H1 (cell line): Measurements from ENCODE around the gene PSAP. TPM values are rescaled to one million over a fixed set of nuclear protein-coding genes. Genes with fewer than 3 reads are reported as not detected.

Experiments
- CTCF ChIA-PET: fragments of 300-600 bp; sonication (Branson Sonifier 250); formaldehyde crosslinking; loops from one replicate; lab custom pipeline; 2021; ENCODE audit not compliant: partially characterized antibody; lab: Charles Lee
- POLR2A ChIA-PET: fragments of 300-600 bp; sonication (Branson Sonifier 250); formaldehyde crosslinking; loops from one replicate; lab custom pipeline; 2021; ENCODE audit warnings: inconsistent platforms; ENCODE audit not compliant: partially characterized antibody; lab: Charles Lee
- DNase-seq, 2 experiments: peaks; one replicate each; pipeline versions ENCODE4 v3.0.0 to v3.0.0-alpha.2; 2010 to 2022; ENCODE audit warnings: low spot score in 2 of 2, low read depth in 1 of 2, mixed read lengths in 1 of 2
- FAIRE-seq: peaks from 2 replicates; lab custom pipeline; 2011; peaks lifted over from hg19 to GRCh38; lab: Jason Lieb, UNC
- H2AFZ ChIP-seq: 2 replicates; pipeline ENCODE4 v1.8.1; 2012; ENCODE audit warnings: low read length, inconsistent platforms
- H2AK5ac ChIP-seq: 2 replicates; pipeline ENCODE4 v1.6.1; 2013; ENCODE audit warnings: low read depth, low read length
- H2BK120ac ChIP-seq: replicated peaks from 2 replicates; pipeline ENCODE3; 2013; ENCODE audit warnings: low read depth, low read length, inconsistent platforms
- H2BK12ac ChIP-seq: 2 replicates; pipeline ENCODE4 v1.6.1; 2013; ENCODE audit warnings: low read depth, low read length
- H2BK15ac ChIP-seq: 2 replicates; pipeline ENCODE4 v1.6.1; 2013; ENCODE audit warnings: low read length
- H2BK20ac ChIP-seq: 2 replicates; pipeline ENCODE4 v1.6.1; 2013; ENCODE audit warnings: low read length
- H2BK5ac ChIP-seq: 2 replicates; pipeline ENCODE4 v1.6.1; 2013; ENCODE audit warnings: low read depth, low read length
- H3K14ac ChIP-seq: 2 replicates; pipeline ENCODE4 v1.6.1; 2013; ENCODE audit warnings: inconsistent platforms; ENCODE audit not compliant: insufficient read length
- H3K18ac ChIP-seq: 2 replicates; pipeline ENCODE4 v1.6.1; 2013; ENCODE audit warnings: low read length; ENCODE audit errors: extremely low read depth
- H3K23ac ChIP-seq: 2 replicates; pipeline ENCODE4 v1.6.1; 2013; ENCODE audit warnings: inconsistent platforms; ENCODE audit not compliant: insufficient read length
- H3K23me2 ChIP-seq: 2 replicates; pipeline ENCODE4 v1.6.1; 2013; ENCODE audit warnings: low read depth, low read length
- H3K27ac ChIP-seq: 2 replicates; pipeline ENCODE4 v1.6.1; 2011; ENCODE audit warnings: low read depth, low read length, inconsistent platforms
- H3K27me3 ChIP-seq, 4 experiments: replicated peaks in 1 of 4; 1 replicate in 1 of 4; 2 replicates in 3 of 4; pipeline versions ENCODE4 v1.6.1 to v1.8.1; 2011 to 2013; ENCODE audit warnings: low read length in 3 of 4, mild to moderate bottlenecking in 3 of 4, inconsistent platforms in 2 of 4, mixed read lengths in 2 of 4, moderate library complexity in 1 of 4; ENCODE audit not compliant: control insufficient read depth in 3 of 4, insufficient read depth in 3 of 4; ENCODE audit errors: extremely low read depth in 1 of 4
- H3K36me3 ChIP-seq, 4 experiments: 2 replicates each; pipeline versions ENCODE4 v1.6.1 to v1.8.1; 2011 to 2013; ENCODE audit warnings: mild to moderate bottlenecking in 4 of 4, low read length in 3 of 4, moderate library complexity in 2 of 4, control low read depth in 1 of 4, inconsistent platforms in 1 of 4; ENCODE audit not compliant: insufficient read depth in 4 of 4, control insufficient read depth in 2 of 4
- H3K4ac ChIP-seq: replicated peaks from 2 replicates; pipeline ENCODE3; 2013; ENCODE audit warnings: low read length, low read depth, mixed read lengths, inconsistent platforms; ENCODE audit not compliant: insufficient read length
- H3K4me1 ChIP-seq, 4 experiments: replicated peaks in 1 of 4; 1 replicate in 1 of 4; 2 replicates in 3 of 4; pipeline versions ENCODE4 v1.6.1 to v1.8.1; 2011 to 2013; ENCODE audit warnings: low read length in 3 of 4, inconsistent platforms in 2 of 4, mixed read lengths in 1 of 4; ENCODE audit not compliant: insufficient read depth in 4 of 4, control insufficient read depth in 3 of 4
- H3K4me2 ChIP-seq, 2 experiments: 2 replicates each; pipeline versions ENCODE4 v1.6.1 to v1.8.1; 2011 to 2013; ENCODE audit warnings: low read depth in 2 of 2, low read length in 2 of 2, control low read depth in 1 of 2, inconsistent platforms in 1 of 2, mild to moderate bottlenecking in 1 of 2; ENCODE audit not compliant: insufficient read depth in 1 of 2
- H3K4me3 ChIP-seq, 4 experiments: fragments of 200-600, 300-600 bp in 1 of 4; sonication (generic), shearing (Covaris generic), sonication (Bioruptor Twin) in 1 of 4; 2 replicates each; pipeline versions ENCODE4 v1.5.1 to v1.8.1; 2011 to 2016; ENCODE audit warnings: low read length in 4 of 4, low read depth in 3 of 4, control low read depth in 2 of 4, inconsistent platforms in 2 of 4, mild to moderate bottlenecking in 2 of 4, mixed read lengths in 1 of 4, moderate library complexity in 1 of 4; ENCODE audit not compliant: insufficient read depth in 2 of 4; ENCODE audit errors: extremely low read depth in 1 of 4
- H3K56ac ChIP-seq: replicated peaks from 2 replicates; pipeline ENCODE3; 2013; ENCODE audit warnings: low read depth, mild to moderate bottlenecking, mixed read lengths, low read length, inconsistent platforms; ENCODE audit not compliant: insufficient read length
- H3K79me1 ChIP-seq: 2 replicates; pipeline ENCODE4 v1.6.1; 2013; ENCODE audit warnings: low read depth, low read length, control low read depth
- H3K79me2 ChIP-seq, 2 experiments: 2 replicates each; pipeline versions ENCODE4 v1.6.1 to v1.8.1; 2012 to 2013; ENCODE audit warnings: low read length in 2 of 2, mild to moderate bottlenecking in 2 of 2, inconsistent platforms in 1 of 2; ENCODE audit not compliant: insufficient read depth in 2 of 2, control insufficient read depth in 1 of 2
- H3K9ac ChIP-seq, 4 experiments: replicated peaks in 1 of 4; 1 replicate in 1 of 4; 2 replicates in 3 of 4; pipeline versions ENCODE4 v1.6.1 to v1.8.1; 2011 to 2013; ENCODE audit warnings: low read depth in 3 of 4, low read length in 3 of 4, control low read depth in 2 of 4, mild to moderate bottlenecking in 2 of 4, moderate library complexity in 2 of 4, inconsistent platforms in 1 of 4; ENCODE audit errors: extremely low read depth in 1 of 4
- H3K9me3 ChIP-seq, 2 experiments: 2 replicates each; pipeline versions ENCODE4 v1.6.1 to v1.8.1; 2012 to 2013; ENCODE audit warnings: mild to moderate bottlenecking in 2 of 2, moderate library complexity in 2 of 2, control low read depth in 1 of 2, inconsistent platforms in 1 of 2, low read depth in 1 of 2, low read length in 1 of 2, mixed read lengths in 1 of 2; ENCODE audit not compliant: insufficient read depth in 2 of 2
- H4K20me1 ChIP-seq, 2 experiments: replicated peaks in 1 of 2; 2 replicates each; pipeline versions ENCODE3 to v1.8.1; 2011 to 2013; ENCODE audit warnings: inconsistent platforms in 2 of 2, low read length in 2 of 2, mild to moderate bottlenecking in 1 of 2; ENCODE audit not compliant: insufficient read depth in 2 of 2, control insufficient read depth in 1 of 2
- H4K5ac ChIP-seq: 2 replicates; pipeline ENCODE4 v1.6.1; 2013; ENCODE audit warnings: low read length, low read depth, mixed read lengths, inconsistent platforms; ENCODE audit not compliant: insufficient read length
- H4K8ac ChIP-seq: 2 replicates; pipeline ENCODE4 v1.8.0; 2013; ENCODE audit warnings: mild to moderate bottlenecking, moderate library complexity, low read length, inconsistent platforms; ENCODE audit not compliant: insufficient read depth; ENCODE audit errors: extremely low read depth
- H4K91ac ChIP-seq: replicated peaks from 2 replicates; pipeline ENCODE3; 2013; ENCODE audit warnings: low read length, mixed read lengths, inconsistent platforms; ENCODE audit not compliant: insufficient read length
- CHD2 ChIP-seq: IDR thresholded peaks from 2 replicates; pipeline ENCODE4 v1.6.1; 2012; ENCODE audit warnings: low read length, improper control_type of control experiment
- CTBP2 ChIP-seq: IDR thresholded peaks from 2 replicates; pipeline ENCODE4 v1.7.0; 2011; ENCODE audit warnings: borderline replicate concordance, mild to moderate bottlenecking, moderate library complexity, mixed read lengths, low read length; ENCODE audit not compliant: insufficient read depth, insufficient read length
- E2F6 ChIP-seq: IDR thresholded peaks from 2 replicates; pipeline ENCODE4 v1.6.1; 2012; ENCODE audit warnings: inconsistent platforms
- FOSL1 ChIP-seq: IDR thresholded peaks from 2 replicates; pipeline ENCODE4 v1.6.1; 2011; ENCODE audit warnings: mild to moderate bottlenecking, low read depth, low read length, moderate library complexity; ENCODE audit not compliant: insufficient read depth
- GABPA ChIP-seq: IDR thresholded peaks from 2 replicates; pipeline ENCODE4 v1.6.1; 2011; ENCODE audit warnings: mild to moderate bottlenecking, low read length, moderate library complexity, borderline replicate concordance; ENCODE audit not compliant: insufficient read depth
- HDAC2 ChIP-seq, 2 experiments: fragments of 300-600 bp in 1 of 2; sonication (generic) in 1 of 2; IDR thresholded peaks; 2 replicates each; pipeline ENCODE4 v1.6.1; 2011 to 2012; ENCODE audit warnings: low read depth in 2 of 2, low read length in 2 of 2, mild to moderate bottlenecking in 2 of 2, moderate library complexity in 2 of 2, borderline replicate concordance in 1 of 2, inconsistent platforms in 1 of 2
- SIX5 ChIP-seq: IDR thresholded peaks from 2 replicates; pipeline ENCODE4 v1.6.1; 2011; ENCODE audit warnings: mild to moderate bottlenecking, low read depth, low read length
- SRF ChIP-seq: IDR thresholded peaks from 2 replicates; pipeline ENCODE4 v1.6.1; 2011; ENCODE audit warnings: mild to moderate bottlenecking, low read depth, low read length, moderate library complexity
- TAF1 ChIP-seq: IDR thresholded peaks from 2 replicates; pipeline ENCODE4 v1.6.1; 2011; ENCODE audit warnings: mild to moderate bottlenecking, low read depth, low read length
- TBP ChIP-seq: IDR thresholded peaks from 2 replicates; pipeline ENCODE4 v1.6.1; 2011; ENCODE audit warnings: low read depth, low read length, improper control_type of control experiment
- TCF12 ChIP-seq: IDR thresholded peaks from 2 replicates; pipeline ENCODE4 v1.6.1; 2011; ENCODE audit warnings: low read depth, mild to moderate bottlenecking, low read length
- WGBS, 2 experiments: shearing (Covaris generic) in 1 of 2; methylation state at CpG; one replicate each; pipeline versions ENCODE4 v1.1.6 to v1.1.7; 2013 to 2015; ENCODE audit warnings: low lambda C conversion rate in 2 of 2, mixed read lengths in 2 of 2, inconsistent platforms in 1 of 2, low coverage in 1 of 2, missing lambda C conversion rate in 1 of 2; ENCODE audit not compliant: insufficient replicate concordance in 2 of 2, insufficient coverage in 1 of 2, insufficient read length in 1 of 2; ENCODE audit errors: extremely low coverage in 1 of 2, missing lambda C conversion rate in 1 of 2; 5-methylcytosine and 5-hydroxymethylcytosine counted together
- polyA plus RNA-seq, 7 experiments: library from polyadenylated mRNA; depleted of rRNA in 3 of 7; stranded (reverse) in 5 of 7; unstranded in 2 of 7; fragments of >200 nt in 5 of 7; fragments of 200-250 nt in 2 of 7; gene quantifications; 1 replicate in 5 of 7; 2 replicates in 1 of 7; 4 replicates in 1 of 7; pipeline versions ENCODE4 v1.2.1 to v1.2.3, GENCODE V29; 2011 to 2013; ENCODE audit warnings: missing spikeins in 2 of 7, mixed read lengths in 2 of 7
- total RNA-seq: library from RNA; stranded (reverse); fragmentation: NEBNext Ultra II Directional; extraction: Animal tissue kit (Norgen Biotek cat#: 25700); gene quantifications from 2 replicates; pipeline ENCODE4 v1.2.1, GENCODE V29; 2021

Gene PSAP
- total and polyA plus RNA-seq, 2 of the 8 experiments (the other 6 are each of a cell fraction or from before 2014, with no cell fraction given): 386 to 504 TPM

GRCh38 chr10:71831646-71832552, 19.2 kb downstream of the PSAP start:
- Histone ChIP-seq H3K23me2 (no peaks in the 10 kb centered on the region), H4K8ac (no peak overlapping the region), H3K9me3 (no peaks in the 10 kb centered on the region), H3K56ac (no peak overlapping the region), H2BK5ac (0 out of 2 replicates have a peak overlapping the region, but pooled peaks have one; percentile 8), H3K4me2 (no peak overlapping the region), H2BK12ac (no peak overlapping the region), H3K27ac (no peak overlapping the region), H3K14ac (no peak overlapping the region), H3K79me2 (peaks cover 21 to 52% of the 10 kb centered on the region in 2 experiments), H2AK5ac (no peak overlapping the region), H2BK20ac (no peak overlapping the region), H4K20me1 (peaks cover 10 to 23% of the 10 kb centered on the region in 2 experiments), H3K27me3 (no peaks in the 10 kb centered on the region), H4K91ac (no peak overlapping the region), H3K4me3 (no peak overlapping the region), H3K4me1 (peaks cover 0 to 7% (median under 1%) of the 10 kb centered on the region in 4 experiments; a peak in 2 of 7 replicates), H2AFZ (no peak overlapping the region), H3K18ac (no peak overlapping the region), H3K79me1 (peaks cover 12% of the 10 kb centered on the region), H3K4ac (no peak overlapping the region), H2BK15ac (no peak overlapping the region), H3K9ac (no peak overlapping the region), H2BK120ac (no peak overlapping the region), H3K23ac (no peak overlapping the region), H4K5ac (no peak overlapping the region), H3K36me3 (peaks cover 26 to 47% (median 41%) of the 10 kb centered on the region in 4 experiments)
- DNase-seq (no peak), FAIRE-seq (no peak)
- CTCF ChIA-PET: interaction anchor here (0.5 to 1.1 kb wide), 5 partner anchors 16 to 1315 kb away, joined by 3 to 4 read pairs (median 3); no protein-coding TSS in a partner anchor
- POLR2A ChIA-PET: no interaction called here
- WGBS, 2 experiments: 90% methylated on average over 19 of the region's 19 CpGs; no CpG with 5 or more reads in 1 of the 2 experiments
- TF ChIP-seq SIX5 (no peak), TAF1 (no peak), CTBP2 (no peak), SRF (no peak), E2F6 (no peak), TCF12 (no peak), HDAC2 (IDR thresholded peaks at IDR 0.05; ENCODE audit: borderline replicate concordance in 1 of 2, low read depth in 2 of 2, low read length in 2 of 2) (no peak), GABPA (no peak), FOSL1 (no peak), CHD2 (no peak), TBP (no peak)
